Brain microvascular endothelial cell (primary cell): ENCODE data around the gene SSC4D.
"Not testable (repeated sequence)": the region's sequence is repeated elsewhere in the genome, so short reads cannot be mapped to it uniquely, and the experiment has no call there.

Experiments
- DNase-seq: peaks from one replicate; pipeline ENCODE4 v3.0.0-alpha.2; 2020
- H3K27ac ChIP-seq: fragments of 250-450 bp; sonication (Bioruptor Pico); 2 replicates; pipeline ENCODE4 v1.5.1; 2020; ENCODE audit warnings: mild to moderate bottlenecking, moderate library complexity
- H3K27me3 ChIP-seq: fragments of 250-450 bp; sonication (Bioruptor Pico); replicated peaks from 2 replicates; pipeline ENCODE4 v1.5.1; 2020; ENCODE audit warnings: mild to moderate bottlenecking
- H3K36me3 ChIP-seq: fragments of 250-450 bp; sonication (Bioruptor Pico); replicated peaks from 2 replicates; pipeline ENCODE4 v1.5.1; 2020; ENCODE audit warnings: mild to moderate bottlenecking
- H3K4me3 ChIP-seq: 2 replicates; pipeline ENCODE4 v1.5.1; 2011; ENCODE audit warnings: low read depth, mild to moderate bottlenecking, control low read depth, low read length, moderate library complexity
- CTCF ChIP-seq: IDR thresholded peaks from 2 replicates; pipeline ENCODE4 v1.5.1; 2011; ENCODE audit warnings: low read depth, mild to moderate bottlenecking, moderate library complexity, low read length, control low read depth, inconsistent platforms; ENCODE audit errors: missing control alignments
- in situ Hi-C: cut with HindIII; loops from 2 replicates; pipeline ENCODE4 v1.10.0; 2017; ENCODE audit warnings: low sequenced_read_pairs, low pct_ligation_motif_present

The SSC4D gene

GRCh38 chr7:76412249-76412648 is 2.8 kb upstream of the SSC4D start:
- no peak for DNase-seq
- in situ Hi-C loops: no loop called here

GRCh38 chr7:76411626-76412025 is 2.1 kb upstream of the SSC4D start:
- DNase-seq: no peak
- TF ChIP-seq CTCF: no peak
- Histone ChIP-seq H3K4me3 (no peak overlapping the region), H3K36me3 (no peaks in the 10 kb centered on the region), H3K27ac (no peak overlapping the region), H3K27me3 (no peaks in the 10 kb centered on the region)
- in situ Hi-C loops: no loop called here

More at GRCh38 chr7:76412249-76412648, 2.8 kb upstream of the SSC4D start:
- Histone ChIP-seq H3K36me3 (no peaks in the 10 kb centered on the region), H3K4me3 (no peak overlapping the region), H3K27me3 (no peaks in the 10 kb centered on the region), H3K27ac (no peak overlapping the region)
- TF ChIP-seq CTCF: no peak

GRCh38 chr7:76408121-76408560 is 1.4 kb downstream of the SSC4D start:
- no peak overlapping the region for H3K4me3 ChIP-seq
- in situ Hi-C loops: no loop called here
- no peak for DNase-seq
- H3K27me3 ChIP-seq: no peaks in the 10 kb centered on the region
- no peak overlapping the region for H3K27ac ChIP-seq
- H3K36me3 ChIP-seq: no peaks in the 10 kb centered on the region
- no peak for TF ChIP-seq CTCF

- no peaks in the 10 kb centered on the region for H3K36me3 ChIP-seq
- TF ChIP-seq CTCF: no peak
- H3K4me3 ChIP-seq: no peak overlapping the region
- no peak for DNase-seq
- no peaks in the 10 kb centered on the region for H3K27me3 ChIP-seq
- H3K27ac ChIP-seq: no peak overlapping the region
- in situ Hi-C loops: no loop called here
Measured at GRCh38 chr7:76407718-76408117, 1.8 kb downstream of the SSC4D start.

GRCh38 chr7:76405738-76406137 is 3.8 kb downstream of the SSC4D start:
- Histone ChIP-seq H3K36me3 (no peaks in the 10 kb centered on the region), H3K27me3 (no peaks in the 10 kb centered on the region), H3K4me3 (no peak overlapping the region), H3K27ac (no peak overlapping the region)
- DNase-seq: no peak
- TF ChIP-seq CTCF: no peak
- in situ Hi-C loops: no loop called here

GRCh38 chr7:76403780-76404494 is 5.6 kb downstream of the SSC4D start:
- TF ChIP-seq CTCF: no peak
- no peak overlapping the region for H3K4me3 ChIP-seq
- DNase-seq: no peak
- in situ Hi-C loops: no loop called here
- no peaks in the 10 kb centered on the region for H3K36me3 ChIP-seq
- no peaks in the 10 kb centered on the region for H3K27me3 ChIP-seq
- H3K27ac ChIP-seq: no peak overlapping the region

GRCh38 chr7:76403097-76403496 is 6.4 kb downstream of the SSC4D start:
- H3K4me3 ChIP-seq, H3K27me3 ChIP-seq, H3K27ac ChIP-seq, in situ Hi-C loops, DNase-seq, H3K36me3 ChIP-seq: not testable (repeated sequence)
